ENCODE results near the gene CNIH4. TPM values are rescaled to one million over a fixed set of nuclear protein-coding genes. Genes with fewer than 3 reads are reported as not detected.
"Not testable (repeated sequence)": the region's sequence is repeated elsewhere in the genome, so short reads cannot be mapped to it uniquely, and the experiment has no call there.

CNIH4 gene
- 116 TPM for polyA plus RNA-seq (2013, experiment 1 of 2)
- polyA plus RNA-seq (2013, experiment 2 of 2): 118 TPM

DNA sequence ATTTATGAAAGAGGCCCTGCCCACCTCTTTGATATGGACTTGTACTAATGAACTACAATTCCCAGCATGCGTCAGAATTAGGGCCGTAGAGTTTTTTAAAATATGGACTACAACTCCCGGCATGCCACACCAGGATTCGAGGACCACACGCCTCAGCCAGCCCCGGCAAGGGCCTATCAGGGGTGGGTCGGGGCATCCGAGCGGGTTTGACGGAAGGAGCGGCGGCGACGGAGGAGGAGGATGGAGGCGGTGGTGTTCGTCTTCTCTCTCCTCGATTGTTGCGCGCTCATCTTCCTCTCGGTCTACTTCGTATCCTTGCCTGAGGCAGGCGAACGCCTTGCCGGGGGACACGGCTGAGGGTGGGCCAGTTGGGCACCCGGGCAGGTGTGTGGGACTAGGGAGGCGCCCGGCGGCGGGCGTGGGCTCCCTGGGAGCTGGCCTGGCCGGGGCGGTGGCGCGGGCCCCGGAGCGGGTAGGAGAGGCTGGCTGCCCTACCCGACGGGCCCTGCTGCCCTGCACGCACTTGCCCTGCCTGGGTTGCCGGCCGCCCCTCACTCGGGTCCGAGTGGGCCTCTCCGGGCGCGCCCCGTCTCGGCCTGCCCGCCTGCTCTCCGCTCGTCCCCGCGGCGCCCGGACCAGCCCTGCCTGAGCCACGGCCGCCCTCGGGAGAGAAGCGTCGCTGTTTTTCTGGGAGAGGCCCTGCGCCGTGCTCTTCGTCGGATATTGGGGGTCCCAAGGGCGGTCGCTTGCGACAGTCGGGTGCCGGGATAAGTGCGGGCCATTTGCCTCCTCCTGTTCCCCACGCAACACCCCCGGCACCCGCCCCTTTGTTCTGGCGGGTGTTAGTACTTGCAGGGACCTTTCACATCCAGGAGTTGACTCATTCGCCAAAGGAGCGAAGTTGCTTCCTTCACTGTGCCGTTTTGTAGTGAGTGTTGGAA, at the start of gene CNIH4:
Gene CNIH4 (plus strand): TSS at position 195 of the 941 bp plus-strand sequence. CDS start 46 bp downstream, at position 241.
- Histone ChIP-seq H3K18ac (ENCODE audit: low read length) (peak within 1 kb of the TSS; percentile 99), H3K27ac (replicated peaks; ENCODE audit: low read length) (peak within 1 kb of the TSS; percentile 71), H2BK12ac (ENCODE audit: low read length) (no peak within 1 kb of the TSS)

DNA sequence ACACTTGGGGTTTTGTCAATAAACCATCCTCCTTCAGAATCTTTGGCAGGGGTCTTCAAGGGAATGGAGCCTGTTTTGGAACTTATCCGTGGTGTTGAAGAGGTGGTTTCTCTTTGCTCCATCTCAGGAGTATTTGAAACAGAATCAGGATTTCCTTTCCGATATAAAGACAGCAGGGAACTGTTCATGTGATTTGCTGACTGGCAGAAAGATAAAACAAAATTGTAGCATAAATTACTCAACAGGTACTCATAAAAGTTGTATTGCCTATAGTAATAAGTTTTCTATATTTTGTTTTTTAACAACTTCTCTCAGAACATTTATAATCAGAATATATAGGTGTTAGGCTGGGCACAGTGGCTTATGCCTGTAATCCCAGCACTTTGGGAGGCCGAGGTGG, 48.6 kb upstream of the CNIH4 start:
- no peaks in the 10 kb centered on the region for H3K4me1 ChIP-seq (ENCODE audit: control insufficient read depth in 2 of 2, insufficient read depth in 1 of 2, low read depth in 1 of 2, low read length in 2 of 2)
- no peak for DNase-seq (ENCODE audit: low spot score)
- H3K4me2 ChIP-seq (ENCODE audit: insufficient read depth, low read length, poor library complexity, severe bottlenecking): no peak overlapping the region
- no peak overlapping the region for H4K91ac ChIP-seq (ENCODE audit: low read depth, low read length, poor library complexity)
- H2AK5ac ChIP-seq (ENCODE audit: low read depth, low read length): no peak overlapping the region
- H3K27ac ChIP-seq (replicated peaks; ENCODE audit: low read length): no peak overlapping the region
- no peaks in the 10 kb centered on the region for H3K9me3 ChIP-seq (replicated peaks in 1 of 2; ENCODE audit: control insufficient read depth in 2 of 2, insufficient read depth in 1 of 2, low read depth in 1 of 2, low read length in 2 of 2)
- no peaks in the 10 kb centered on the region for H3K27me3 ChIP-seq (ENCODE audit: control insufficient read depth in 3 of 3, insufficient read depth in 3 of 3, low read depth in 1 of 3, low read length in 3 of 3)
- H3K79me1 ChIP-seq (ENCODE audit: low read depth, low read length): no peaks in the 10 kb centered on the region
- H3K4ac ChIP-seq (ENCODE audit: low read length): no peak overlapping the region
- H3K18ac ChIP-seq (ENCODE audit: low read length): no peak overlapping the region
- no peak overlapping the region for H2BK12ac ChIP-seq (ENCODE audit: low read length)
- no peak overlapping the region for H2AFZ ChIP-seq (ENCODE audit: low read length)
- H3K23ac ChIP-seq (ENCODE audit: low read depth, low read length, poor library complexity): no peak overlapping the region
- H2BK15ac ChIP-seq (ENCODE audit: low read length): no peak overlapping the region
- H3K4me3 ChIP-seq (ENCODE audit: low read length in 2 of 2): no peak overlapping the region
- H3K36me3 ChIP-seq (replicated peaks in 1 of 2; ENCODE audit: control insufficient read depth in 2 of 2, insufficient read depth in 2 of 2, low read length in 2 of 2): peaks cover 10 to 91% of the 10 kb centered on the region in 2 donors
- H4K8ac ChIP-seq (ENCODE audit: low read depth, low read length): no peak overlapping the region
- no peak overlapping the region for H2BK120ac ChIP-seq (ENCODE audit: low read depth, low read length)
- H3K14ac ChIP-seq (ENCODE audit: low read length): no peak overlapping the region
- H3K9ac ChIP-seq (ENCODE audit: low read depth, low read length, poor library complexity): no peak overlapping the region
- no CpG with 5 or more reads among the region's 3 CpGs for WGBS, 2 donors (ENCODE audit: extremely low coverage in 2 of 2, insufficient read length in 2 of 2, insufficient replicate concordance in 1 of 2)
- H2BK5ac ChIP-seq (ENCODE audit: low read length): no peak overlapping the region

More for the DNA sequence above, at the start of gene CNIH4:
- no peaks in the 10 kb centered on the region for H3K9me3 ChIP-seq (replicated peaks in 1 of 2; ENCODE audit: control insufficient read depth in 2 of 2, insufficient read depth in 1 of 2, low read depth in 1 of 2, low read length in 2 of 2)
- no peak within 1 kb of the TSS for H3K4ac ChIP-seq (ENCODE audit: low read length)
- no peak within 1 kb of the TSS for H2BK120ac ChIP-seq (ENCODE audit: low read depth, low read length)
- peak within 1 kb of the TSS; percentile 64 to 99 for H3K4me3 ChIP-seq (ENCODE audit: low read length in 2 of 2)
- no peaks in the 10 kb centered on the region for H3K27me3 ChIP-seq (ENCODE audit: control insufficient read depth in 3 of 3, insufficient read depth in 3 of 3, low read depth in 1 of 3, low read length in 3 of 3)
- peak within 1 kb of the TSS; percentile 96 for H3K9ac ChIP-seq (ENCODE audit: low read depth, low read length, poor library complexity)
- DNase-seq (ENCODE audit: low spot score): peak; percentile 88
- peaks cover 0 to 22% of the 10 kb centered on the region in 2 donors for H3K36me3 ChIP-seq (replicated peaks in 1 of 2; ENCODE audit: control insufficient read depth in 2 of 2, insufficient read depth in 2 of 2, low read length in 2 of 2)
- H4K91ac ChIP-seq (ENCODE audit: low read depth, low read length, poor library complexity): no peak within 1 kb of the TSS
- no peak within 1 kb of the TSS for H4K8ac ChIP-seq (ENCODE audit: low read depth, low read length)
- H2AFZ ChIP-seq (ENCODE audit: low read length): peak within 1 kb of the TSS; percentile 92
- peak within 1 kb of the TSS; percentile 98 for H3K23ac ChIP-seq (ENCODE audit: low read depth, low read length, poor library complexity)
- H3K4me1 ChIP-seq (ENCODE audit: control insufficient read depth in 2 of 2, insufficient read depth in 1 of 2, low read depth in 1 of 2, low read length in 2 of 2): peaks cover 2 to 6% of the 10 kb centered on the region in 2 donors
- H2BK5ac ChIP-seq (ENCODE audit: low read length): no peak within 1 kb of the TSS
- H2BK15ac ChIP-seq (ENCODE audit: low read length): peak within 1 kb of the TSS; percentile 39
- peak within 1 kb of the TSS; percentile 84 for H3K14ac ChIP-seq (ENCODE audit: low read length)
- H3K4me2 ChIP-seq (ENCODE audit: insufficient read depth, low read length, poor library complexity, severe bottlenecking): peak within 1 kb of the TSS; percentile 60
- peak within 1 kb of the TSS; percentile 89 for H2AK5ac ChIP-seq (ENCODE audit: low read depth, low read length)
- H3K79me1 ChIP-seq (ENCODE audit: low read depth, low read length): peaks cover 9% of the 10 kb centered on the region
- WGBS, 2 donors (ENCODE audit: extremely low coverage in 2 of 2, insufficient read length in 2 of 2, insufficient replicate concordance in 1 of 2): no CpG with 5 or more reads among the region's 78 CpGs

DNA sequence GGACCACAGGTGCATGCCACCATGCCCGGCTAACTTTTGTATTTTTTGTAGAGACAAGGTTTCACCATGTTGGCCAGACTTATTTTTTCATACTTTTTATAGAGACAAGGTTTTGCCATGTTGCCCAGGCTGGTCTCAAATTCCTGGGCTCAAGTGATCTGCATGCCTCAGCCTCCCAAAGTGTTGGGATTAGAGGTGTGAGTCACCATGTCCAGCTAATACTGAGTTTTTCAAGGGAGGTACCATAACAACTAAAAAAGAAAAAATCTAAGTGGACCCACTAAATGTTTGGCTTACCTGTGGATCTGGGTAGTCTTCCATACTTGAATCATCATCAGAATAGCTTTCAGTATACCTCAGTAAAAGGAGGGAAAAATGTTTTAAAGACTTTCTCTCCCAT, 45.2 kb upstream of the CNIH4 start:
- not testable (repeated sequence) for H2BK15ac ChIP-seq (ENCODE audit: low read length); DNase-seq (ENCODE audit: low spot score); H3K79me1 ChIP-seq (ENCODE audit: low read depth, low read length); H3K27me3 ChIP-seq (ENCODE audit: control insufficient read depth in 3 of 3, insufficient read depth in 3 of 3, low read depth in 1 of 3, low read length in 3 of 3); H3K9ac ChIP-seq (ENCODE audit: low read depth, low read length, poor library complexity); H3K14ac ChIP-seq (ENCODE audit: low read length); H3K4me2 ChIP-seq (ENCODE audit: insufficient read depth, low read length, poor library complexity, severe bottlenecking); H3K4me1 ChIP-seq (ENCODE audit: control insufficient read depth in 2 of 2, insufficient read depth in 1 of 2, low read depth in 1 of 2, low read length in 2 of 2); H3K4me3 ChIP-seq (ENCODE audit: low read length in 2 of 2); H2AFZ ChIP-seq (ENCODE audit: low read length); H3K23ac ChIP-seq (ENCODE audit: low read depth, low read length, poor library complexity); H3K9me3 ChIP-seq (replicated peaks in 1 of 2; ENCODE audit: control insufficient read depth in 2 of 2, insufficient read depth in 1 of 2, low read depth in 1 of 2, low read length in 2 of 2); H3K4ac ChIP-seq (ENCODE audit: low read length); H2BK12ac ChIP-seq (ENCODE audit: low read length); H4K8ac ChIP-seq (ENCODE audit: low read depth, low read length); H2BK5ac ChIP-seq (ENCODE audit: low read length); H3K18ac ChIP-seq (ENCODE audit: low read length); H3K27ac ChIP-seq (replicated peaks; ENCODE audit: low read length); H2BK120ac ChIP-seq (ENCODE audit: low read depth, low read length); H4K91ac ChIP-seq (ENCODE audit: low read depth, low read length, poor library complexity); H2AK5ac ChIP-seq (ENCODE audit: low read depth, low read length)
- peaks cover 4 to 93% of the 10 kb centered on the region in 2 donors for H3K36me3 ChIP-seq (replicated peaks in 1 of 2; ENCODE audit: control insufficient read depth in 2 of 2, insufficient read depth in 2 of 2, low read length in 2 of 2)
- no CpG with 5 or more reads among the region's 1 CpG for WGBS, 2 donors (ENCODE audit: extremely low coverage in 2 of 2, insufficient read length in 2 of 2, insufficient replicate concordance in 1 of 2)

DNA sequence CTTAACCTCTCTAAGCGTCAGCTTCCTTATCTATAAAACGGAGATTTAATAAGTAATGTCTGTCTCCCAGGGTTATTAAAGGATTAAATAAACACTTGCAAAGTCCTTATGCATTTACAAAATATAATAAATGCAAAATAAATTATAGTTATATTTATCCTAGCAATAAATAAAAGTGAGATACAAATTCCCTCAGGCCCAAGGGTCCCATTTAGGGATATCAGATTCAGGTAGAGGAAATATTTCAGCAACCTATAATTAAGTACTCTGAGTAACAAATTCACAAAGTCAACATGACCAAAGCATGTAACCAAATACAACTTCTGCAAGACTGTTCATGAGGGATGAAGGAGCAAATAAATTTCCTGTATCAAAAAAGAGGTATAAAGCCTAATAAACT, 44.7 kb upstream of the CNIH4 start:
- no peak for DNase-seq (ENCODE audit: low spot score)
- Histone ChIP-seq H4K8ac (ENCODE audit: low read depth, low read length) (no peak overlapping the region), H4K91ac (ENCODE audit: low read depth, low read length, poor library complexity) (no peak overlapping the region), H3K18ac (ENCODE audit: low read length) (no peak overlapping the region), H3K79me1 (ENCODE audit: low read depth, low read length) (no peaks in the 10 kb centered on the region), H2AFZ (ENCODE audit: low read length) (no peak overlapping the region), H2BK12ac (ENCODE audit: low read length) (no peak overlapping the region), H3K14ac (ENCODE audit: low read length) (no peak overlapping the region), H3K4ac (ENCODE audit: low read length) (no peak overlapping the region), H2BK120ac (ENCODE audit: low read depth, low read length) (no peak overlapping the region), H3K9ac (ENCODE audit: low read depth, low read length, poor library complexity) (no peak overlapping the region), H3K23ac (ENCODE audit: low read depth, low read length, poor library complexity) (no peak overlapping the region), H3K9me3 (replicated peaks in 1 of 2; ENCODE audit: control insufficient read depth in 2 of 2, insufficient read depth in 1 of 2, low read depth in 1 of 2, low read length in 2 of 2) (no peaks in the 10 kb centered on the region), H3K27me3 (ENCODE audit: control insufficient read depth in 3 of 3, insufficient read depth in 3 of 3, low read depth in 1 of 3, low read length in 3 of 3) (no peaks in the 10 kb centered on the region), H3K4me3 (ENCODE audit: low read length in 2 of 2) (no peak overlapping the region), H3K36me3 (replicated peaks in 1 of 2; ENCODE audit: control insufficient read depth in 2 of 2, insufficient read depth in 2 of 2, low read length in 2 of 2) (peaks cover 4 to 91% of the 10 kb centered on the region in 2 donors), H2AK5ac (ENCODE audit: low read depth, low read length) (no peak overlapping the region), H2BK15ac (ENCODE audit: low read length) (no peak overlapping the region), H2BK5ac (ENCODE audit: low read length) (no peak overlapping the region), H3K4me2 (ENCODE audit: insufficient read depth, low read length, poor library complexity, severe bottlenecking) (no peak overlapping the region), H3K27ac (replicated peaks; ENCODE audit: low read length) (no peak overlapping the region), H3K4me1 (ENCODE audit: control insufficient read depth in 2 of 2, insufficient read depth in 1 of 2, low read depth in 1 of 2, low read length in 2 of 2) (no peaks in the 10 kb centered on the region)
- WGBS, 2 donors (ENCODE audit: extremely low coverage in 2 of 2, insufficient read length in 2 of 2, insufficient replicate concordance in 1 of 2): no CpG with 5 or more reads among the region's 2 CpGs

All from neuronal stem cell (in vitro differentiated cells).